ENCODE measurements around the gene SEPHS2. TPM values are rescaled to one million over a fixed set of nuclear protein-coding genes. Genes with fewer than 3 reads are reported as not detected.
A peak's percentile ranks its signal among the peaks of the same experiment; 100 is the strongest.

Gene SEPHS2
- total RNA-seq, 4 donors from 2014 or later = 22.8 to 42.9 (median 32.1) TPM

DNA sequence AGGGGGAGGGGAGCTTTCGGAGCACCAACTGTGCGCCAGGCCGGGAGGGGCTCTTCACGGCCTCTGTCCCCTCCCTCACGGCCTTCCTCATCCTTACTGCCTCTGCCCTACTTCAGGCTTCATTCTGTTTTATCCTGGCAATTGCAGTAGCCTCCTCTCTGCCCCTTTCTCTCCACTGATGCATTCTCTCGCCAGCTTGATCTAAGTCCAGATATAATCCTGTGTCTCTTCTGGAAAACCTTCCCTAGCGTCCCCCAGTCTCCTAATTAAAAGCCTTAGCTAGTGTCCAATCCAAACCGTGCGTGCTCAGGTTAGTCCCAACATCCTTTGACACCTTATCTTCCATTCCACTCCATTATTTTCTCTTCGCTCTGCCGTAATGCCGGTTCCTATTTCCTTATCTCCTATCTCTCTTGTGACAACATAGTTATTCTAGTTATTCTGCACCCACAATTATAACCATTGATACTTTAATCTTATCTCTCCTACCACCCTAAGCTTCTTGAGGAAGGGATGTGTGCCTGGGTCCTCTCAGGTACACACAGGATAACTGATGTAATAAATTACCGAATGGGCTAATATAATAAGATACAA, 49.6 kb downstream of the SEPHS2 start:
- TF ChIP-seq CTCF (IDR thresholded peaks at IDR 0.05) = no peak
- no peak for ATAC-seq (ENCODE audit: low FRiP score)
- no peak for DNase-seq (ENCODE audit: low spot score)

GRCh38 chr16:30395155-30395991, 50.3 kb downstream of the SEPHS2 start, which contains the start of gene ZNF48:
Gene ZNF48, plus strand, starts transcription at chr16:30395420. Its CDS starts 375 bp downstream, at chr16:30395795.
- no peak for TF ChIP-seq CTCF (IDR thresholded peaks at IDR 0.05)
- DNase-seq (ENCODE audit: low spot score) (no peak), ATAC-seq (ENCODE audit: low FRiP score) (peak; percentile 97)

- peak; percentile 55 for ATAC-seq (ENCODE audit: low FRiP score)
- TF ChIP-seq CTCF (IDR thresholded peaks at IDR 0.05) = no peak
- no peak for DNase-seq (ENCODE audit: low spot score)
Measured at GRCh38 chr16:30394592-30395154, 51.0 kb downstream of the SEPHS2 start.

Small RNA genes within 50 kb of the gene (small RNA-seq; reads per million reads assigned to genes)
- gene RF00019 (not detected), gene RF00406 (0.64 reads per million), gene RNU7-61P (not detected)

Other genes starting within 250 kb of the SEPHS2 start
- 10 to 100 TPM; 14.0 to 32.3 (median 18.3) TPM for gene SULT1A3, start 246.6 kb downstream of the SEPHS2 start, total RNA-seq
- gene NPIPB13, start 197.4 kb downstream of the SEPHS2 start, total RNA-seq = 10 to 100 TPM in 1 of 4 donors, 1 to 10 TPM in 3; 2.8 to 14.7 (median 5.9) TPM
- 10 to 100 TPM; 27.3 to 39.9 (median 35.4) TPM for gene CD2BP2, start 90.6 kb downstream of the SEPHS2 start, total RNA-seq
- gene TBC1D10B, start 75.4 kb downstream of the SEPHS2 start, total RNA-seq = 10 to 100 TPM; 19.0 to 28.6 (median 26.7) TPM
- gene MYL11, start 71.1 kb downstream of the SEPHS2 start, total RNA-seq = not detected
- 1 to 10 TPM in 3 of 4 donors, under 1 TPM in 1; 0.93 to 2.6 (median 2.4) TPM for gene SEPTIN1, start 63.3 kb downstream of the SEPHS2 start, total RNA-seq
- gene ZNF48, start 50.5 kb downstream of the SEPHS2 start, total RNA-seq = 1 to 10 TPM; 3.4 to 5.4 (median 4.9) TPM
- gene ZNF771, start 38.3 kb downstream of the SEPHS2 start, total RNA-seq = 10 to 100 TPM in 2 of 4 donors, 1 to 10 TPM in 2; 8.3 to 13.6 (median 9.9) TPM
- gene DCTPP1, start 15.8 kb downstream of the SEPHS2 start, total RNA-seq = 10 to 100 TPM in 3 of 4 donors, 1 to 10 TPM in 1; 9.8 to 24.0 (median 14.8) TPM
- 10 to 100 TPM in 1 of 4 donors, 1 to 10 TPM in 3; 1.5 to 20.2 (median 6.3) TPM for gene ITGAL, start 26.9 kb upstream of the SEPHS2 start, total RNA-seq
- 10 to 100 TPM; 16.5 to 22.5 (median 18.6) TPM for gene ZNF768, start 80.7 kb upstream of the SEPHS2 start, total RNA-seq
- 10 to 100 TPM in 2 of 4 donors, 1 to 10 TPM in 2; 7.7 to 12.1 (median 10.4) TPM for gene ZNF747, start 89.0 kb upstream of the SEPHS2 start, total RNA-seq
- gene ZNF764, start 112.5 kb upstream of the SEPHS2 start, total RNA-seq = 10 to 100 TPM in 2 of 4 donors, 1 to 10 TPM in 2; 4.5 to 15.9 (median 10.1) TPM
- 10 to 100 TPM in 3 of 4 donors, 1 to 10 TPM in 1; 7.4 to 24.0 (median 13.3) TPM for gene ZNF688, start 125.8 kb upstream of the SEPHS2 start, total RNA-seq
- 10 to 100 TPM in 1 of 4 donors, 1 to 10 TPM in 3; 4.5 to 12.1 (median 8.1) TPM for gene ZNF785, start 139.8 kb upstream of the SEPHS2 start, total RNA-seq
- 1 to 10 TPM; 5.5 to 9.5 (median 7.0) TPM for gene ZNF689, start 164.5 kb upstream of the SEPHS2 start, total RNA-seq
- 10 to 100 TPM; 12.7 to 50.4 (median 17.6) TPM for gene PRR14, start 205.1 kb upstream of the SEPHS2 start, total RNA-seq
- gene FBRS, start 212.6 kb upstream of the SEPHS2 start, total RNA-seq = 10 to 100 TPM; 15.4 to 49.7 (median 23.4) TPM